HepG2 (cell line): ENCODE measurements around the gene MSMO1. TPM values are rescaled to one million over a fixed set of nuclear protein-coding genes. Genes with fewer than 3 reads are reported as not detected.

Experiments used
- CBX5 ChIP-seq: sonication (generic); formaldehyde crosslinking; IDR thresholded peaks from 2 replicates; pipeline ENCODE4 v1.4.0; 2020; ENCODE audit warnings: missing genetic modification reagents, borderline replicate concordance
- GATAD2A ChIP-seq: IDR thresholded peaks from 2 replicates; pipeline ENCODE4 v1.6.1; 2016
- HMGXB4 ChIP-seq, 2 experiments: sonication (generic) in 1 of 2; formaldehyde crosslinking in 1 of 2; IDR thresholded peaks; 2 replicates each; pipeline versions ENCODE4 v1.4.0 to v1.6.1; 2018 to 2020; ENCODE audit warnings: missing genetic modification reagents in 2 of 2, borderline replicate concordance in 1 of 2, low read depth in 1 of 2, mild to moderate bottlenecking in 1 of 2, missing biosample characterization in 1 of 2
- IRF2 ChIP-seq: IDR thresholded peaks from 2 replicates; pipeline ENCODE4 v1.6.1; 2018; ENCODE audit warnings: missing genetic modification reagents, missing compliant biosample characterization
- MEIS2 ChIP-seq: sonication (generic); formaldehyde crosslinking; IDR thresholded peaks from 2 replicates; pipeline ENCODE4 v1.9.0; 2021; ENCODE audit warnings: mild to moderate bottlenecking, missing genetic modification reagents
- MIXL1 ChIP-seq: IDR thresholded peaks from 2 replicates; pipeline ENCODE4 v1.6.1; 2016
- POGZ ChIP-seq: sonication (generic); formaldehyde crosslinking; IDR thresholded peaks from 2 replicates; pipeline ENCODE4 v1.4.0; 2020; ENCODE audit warnings: mild to moderate bottlenecking, missing genetic modification reagents
- SMAD9 ChIP-seq: sonication (generic); formaldehyde crosslinking; IDR thresholded peaks from 2 replicates; pipeline ENCODE4 v1.5.1; 2020; ENCODE audit warnings: mild to moderate bottlenecking, missing genetic modification reagents
- TAF15 ChIP-seq: fragments of 200-400 bp; formaldehyde crosslinking; IDR thresholded peaks from one replicate; pipeline ENCODE4 v1.6.1; 2018; ENCODE audit warnings: mild to moderate bottlenecking, low read depth, low read length; ENCODE audit not compliant: poor library complexity, severe bottlenecking
- ZBTB7B ChIP-seq: sonication (generic); formaldehyde crosslinking; IDR thresholded peaks from 2 replicates; pipeline ENCODE4 v1.4.0; 2020; ENCODE audit warnings: missing genetic modification reagents
- ZNF251 ChIP-seq: sonication (generic); formaldehyde crosslinking; IDR thresholded peaks from 2 replicates; pipeline ENCODE4 v1.9.0; 2021; ENCODE audit warnings: mild to moderate bottlenecking, missing genetic modification reagents
- ZNF274 ChIP-seq: sonication (generic); formaldehyde crosslinking; IDR thresholded peaks from 2 replicates; pipeline ENCODE4 v1.5.1; 2020; ENCODE audit warnings: mild to moderate bottlenecking, missing genetic modification reagents
- ZNF276 ChIP-seq: sonication (generic); formaldehyde crosslinking; IDR thresholded peaks from 2 replicates; pipeline ENCODE4 v1.4.0; 2020; ENCODE audit warnings: mild to moderate bottlenecking, low read depth, missing genetic modification reagents
- ZNF281 ChIP-seq: sonication (generic); formaldehyde crosslinking; IDR thresholded peaks from 2 replicates; pipeline ENCODE4 v1.4.0; 2020; ENCODE audit warnings: missing genetic modification reagents, borderline replicate concordance
- ZNF292 ChIP-seq: sonication (generic); formaldehyde crosslinking; IDR thresholded peaks from 2 replicates; pipeline ENCODE4 v1.8.1; 2022; ENCODE audit warnings: mild to moderate bottlenecking, low read depth, missing genetic modification reagents, borderline replicate concordance
- ZNF460 ChIP-seq: sonication (generic); formaldehyde crosslinking; IDR thresholded peaks from 2 replicates; pipeline ENCODE4 v1.5.1; 2020; ENCODE audit warnings: missing genetic modification reagents, mild to moderate bottlenecking, borderline replicate concordance
- ZNF629 ChIP-seq: sonication (generic); formaldehyde crosslinking; conservative IDR thresholded peaks from 2 replicates; pipeline ENCODE4 v1.5.0; 2020; ENCODE audit warnings: missing genetic modification reagents
- polyA plus RNA-seq, 8 experiments: library from polyadenylated mRNA; depleted of rRNA in 3 of 8; stranded (reverse) in 7 of 8; unstranded in 1 of 8; fragments of >200 nt; fragmentation: Illumina TruSeq in 4 of 8; extraction: Trizol in 4 of 8; gene quantifications; 2 replicates each; pipeline versions ENCODE4 v1.2.1 to v1.2.3, GENCODE V29; 2011 to 2016; ENCODE audit warnings: low read depth in 4 of 8, missing spikeins in 1 of 8, mixed read lengths in 1 of 8; ENCODE audit not compliant: insufficient read depth in 1 of 8
- total RNA-seq, 5 experiments: library from RNA; depleted of rRNA; stranded (reverse); fragments of >200 nt; fragmentation: Illumina TruSeq; extraction: Trizol; gene quantifications; 2 replicates each; pipeline ENCODE4 v1.2.3, GENCODE V29; 2016; ENCODE audit warnings: low read depth in 1 of 5
- TF ChIP-seq, protein P1 (sequence below): sonication (generic); formaldehyde crosslinking; IDR thresholded peaks from 2 replicates; pipeline ENCODE4 v1.5.0; 2020; ENCODE audit warnings: mild to moderate bottlenecking, missing genetic modification reagents
- TF ChIP-seq, protein P2 (sequence below): sonication (generic); formaldehyde crosslinking; IDR thresholded peaks from 2 replicates; pipeline ENCODE4 v1.8.1; 2022; ENCODE audit warnings: mild to moderate bottlenecking, missing genetic modification reagents
- TF ChIP-seq, protein P3 (sequence below): IDR thresholded peaks from 2 replicates; pipeline ENCODE4 v1.6.1; 2016; ENCODE audit warnings: low read depth, borderline replicate concordance

The MSMO1 gene
- total and polyA plus RNA-seq, 2 of the 13 experiments (the other 11 are each of a cell fraction or from before 2014, with no cell fraction given), result 98.1 to 216 TPM

GRCh38 chr4:165355900-165356300 lies 28.4 kb downstream of the MSMO1 start (continued):
- TF ChIP-seq, protein P1, sequence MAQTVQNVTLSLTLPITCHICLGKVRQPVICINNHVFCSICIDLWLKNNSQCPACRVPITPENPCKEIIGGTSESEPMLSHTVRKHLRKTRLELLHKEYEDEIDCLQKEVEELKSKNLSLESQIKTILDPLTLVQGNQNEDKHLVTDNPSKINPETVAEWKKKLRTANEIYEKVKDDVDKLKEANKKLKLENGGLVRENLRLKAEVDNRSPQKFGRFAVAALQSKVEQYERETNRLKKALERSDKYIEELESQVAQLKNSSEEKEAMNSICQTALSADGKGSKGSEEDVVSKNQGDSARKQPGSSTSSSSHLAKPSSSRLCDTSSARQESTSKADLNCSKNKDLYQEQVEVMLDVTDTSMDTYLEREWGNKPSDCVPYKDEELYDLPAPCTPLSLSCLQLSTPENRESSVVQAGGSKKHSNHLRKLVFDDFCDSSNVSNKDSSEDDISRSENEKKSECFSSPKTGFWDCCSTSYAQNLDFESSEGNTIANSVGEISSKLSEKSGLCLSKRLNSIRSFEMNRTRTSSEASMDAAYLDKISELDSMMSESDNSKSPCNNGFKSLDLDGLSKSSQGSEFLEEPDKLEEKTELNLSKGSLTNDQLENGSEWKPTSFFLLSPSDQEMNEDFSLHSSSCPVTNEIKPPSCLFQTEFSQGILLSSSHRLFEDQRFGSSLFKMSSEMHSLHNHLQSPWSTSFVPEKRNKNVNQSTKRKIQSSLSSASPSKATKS, result no peak
- TF ChIP-seq ZNF281 (CRISPR knock-in tag) (no peak), IRF2 (no peak), POGZ (CRISPR knock-in tag) (0 out of 2 replicates have a peak, but pooled peaks have one; percentile 24), GATAD2A (CRISPR knock-in tag) (0 out of 2 replicates have a peak, but pooled peaks have one; percentile 51), ZNF276 (no peak), ZNF292 (no peak), SMAD9 (CRISPR knock-in tag) (no peak), ZNF274 (CRISPR knock-in tag) (no peak), TAF15 (no peak), ZNF460 (no peak), ZBTB7B (peak; percentile 87), MEIS2 (CRISPR knock-in tag) (no peak), ZNF251 (CRISPR knock-in tag) (no peak), MIXL1 (CRISPR knock-in tag) (0 out of 2 replicates have a peak, but pooled peaks have one; percentile 34), ZNF629 (0 out of 2 replicates have a peak, but pooled peaks have one; percentile 6), HMGXB4 (CRISPR knock-in tag; IDR thresholded peaks at IDR 0.05; ENCODE audit: borderline replicate concordance in 1 of 2, low read depth in 1 of 2) (0 out of 4 replicates have a peak, but pooled peaks of 1 of the 2 experiments have one; percentile 27), CBX5 (no peak)
- TF ChIP-seq, protein P2, sequence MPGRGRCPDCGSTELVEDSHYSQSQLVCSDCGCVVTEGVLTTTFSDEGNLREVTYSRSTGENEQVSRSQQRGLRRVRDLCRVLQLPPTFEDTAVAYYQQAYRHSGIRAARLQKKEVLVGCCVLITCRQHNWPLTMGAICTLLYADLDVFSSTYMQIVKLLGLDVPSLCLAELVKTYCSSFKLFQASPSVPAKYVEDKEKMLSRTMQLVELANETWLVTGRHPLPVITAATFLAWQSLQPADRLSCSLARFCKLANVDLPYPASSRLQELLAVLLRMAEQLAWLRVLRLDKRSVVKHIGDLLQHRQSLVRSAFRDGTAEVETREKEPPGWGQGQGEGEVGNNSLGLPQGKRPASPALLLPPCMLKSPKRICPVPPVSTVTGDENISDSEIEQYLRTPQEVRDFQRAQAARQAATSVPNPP, result no peak
- TF ChIP-seq, protein P3, sequence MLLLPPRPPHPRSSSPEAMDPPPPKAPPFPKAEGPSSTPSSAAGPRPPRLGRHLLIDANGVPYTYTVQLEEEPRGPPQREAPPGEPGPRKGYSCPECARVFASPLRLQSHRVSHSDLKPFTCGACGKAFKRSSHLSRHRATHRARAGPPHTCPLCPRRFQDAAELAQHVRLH (CRISPR knock-in tag), result 0 out of 2 replicates have a peak, but pooled peaks have one; percentile 58
